Raji (cell line): ENCODE data around the gene RHOBTB1.

ENCODE experiments used
- POLR2A ChIP-seq: IDR thresholded peaks from 2 replicates; pipeline ENCODE4 v1.6.1; 2011; ENCODE audit warnings: low read depth, low read length, control low read depth; ENCODE audit not compliant: insufficient read depth

RHOBTB1 gene

DNA sequence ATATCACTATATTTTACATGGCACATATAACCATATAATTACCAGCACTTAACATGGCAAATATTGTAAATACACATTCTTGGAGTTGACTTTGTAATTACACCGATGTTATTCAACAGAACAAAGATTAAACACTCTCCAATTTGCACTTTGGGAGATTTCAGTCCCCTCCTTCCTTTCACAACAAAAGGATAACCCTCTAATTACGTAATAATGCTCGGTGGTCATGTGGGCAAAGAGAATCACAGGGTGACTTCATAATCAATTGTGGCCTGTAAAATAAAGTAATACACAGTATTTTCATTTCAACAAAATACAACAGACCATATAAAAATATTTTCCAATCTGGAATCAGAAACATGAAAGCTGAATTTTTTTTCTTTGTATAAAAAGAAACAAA is 73.2 kb downstream of the RHOBTB1 start:
- TF ChIP-seq POLR2A, result no peak

DNA sequence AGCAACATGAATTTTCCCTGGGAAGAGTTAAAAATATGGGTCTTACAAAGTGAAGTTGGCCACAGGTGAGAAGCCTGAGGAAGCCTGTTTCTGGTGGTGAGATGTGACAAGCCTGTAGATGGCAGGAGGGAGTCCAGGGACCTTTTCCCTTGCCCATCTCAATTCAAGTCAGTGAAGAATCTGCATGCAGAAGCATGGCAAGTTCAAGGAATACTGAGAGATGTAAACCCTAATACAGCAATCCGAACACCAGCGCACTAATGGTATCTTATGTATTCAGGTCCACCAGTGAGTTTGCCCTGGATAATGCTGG is 73.6 kb downstream of the RHOBTB1 start:
- TF ChIP-seq POLR2A, result no peak

DNA sequence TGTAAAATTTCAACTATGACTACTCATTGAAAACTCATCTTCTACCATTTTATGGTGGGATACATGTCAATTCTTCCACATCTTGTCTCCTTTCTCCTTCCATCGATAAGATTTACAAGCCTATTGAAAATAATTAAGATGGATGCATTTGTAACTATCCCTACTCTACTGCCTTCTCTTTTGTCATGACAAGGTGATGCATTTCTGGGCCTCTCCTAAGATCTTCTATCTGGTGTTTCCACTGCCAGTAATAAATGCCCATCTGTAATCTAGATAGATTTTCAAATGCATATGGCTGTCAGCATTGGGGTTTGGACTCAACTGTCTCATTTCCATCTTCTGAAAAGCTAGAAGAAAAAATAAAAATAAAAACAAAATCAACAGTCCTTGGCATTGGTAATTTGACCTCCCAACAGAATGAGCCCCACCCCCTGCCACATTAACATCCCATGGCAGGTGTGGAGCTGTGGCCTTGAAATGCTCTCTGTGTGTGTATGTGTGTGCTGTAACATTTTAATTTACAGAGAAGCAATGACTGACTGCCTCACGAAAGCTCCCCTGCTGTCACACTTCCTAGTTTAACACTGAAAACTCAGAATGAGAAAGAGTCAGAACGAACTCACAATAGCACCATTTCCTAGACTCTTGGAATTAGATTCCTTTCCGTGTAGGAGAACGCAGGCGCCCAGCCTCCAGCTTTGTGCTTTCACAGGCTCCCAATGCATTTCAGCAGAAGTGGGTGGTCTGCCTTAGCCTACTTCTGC is 74.2 kb downstream of the RHOBTB1 start:
- TF ChIP-seq POLR2A, result no peak

GRCh38 chr10:60868946-60869345 is 75.0 kb downstream of the RHOBTB1 start:
- TF ChIP-seq POLR2A, result no peak

DNA sequence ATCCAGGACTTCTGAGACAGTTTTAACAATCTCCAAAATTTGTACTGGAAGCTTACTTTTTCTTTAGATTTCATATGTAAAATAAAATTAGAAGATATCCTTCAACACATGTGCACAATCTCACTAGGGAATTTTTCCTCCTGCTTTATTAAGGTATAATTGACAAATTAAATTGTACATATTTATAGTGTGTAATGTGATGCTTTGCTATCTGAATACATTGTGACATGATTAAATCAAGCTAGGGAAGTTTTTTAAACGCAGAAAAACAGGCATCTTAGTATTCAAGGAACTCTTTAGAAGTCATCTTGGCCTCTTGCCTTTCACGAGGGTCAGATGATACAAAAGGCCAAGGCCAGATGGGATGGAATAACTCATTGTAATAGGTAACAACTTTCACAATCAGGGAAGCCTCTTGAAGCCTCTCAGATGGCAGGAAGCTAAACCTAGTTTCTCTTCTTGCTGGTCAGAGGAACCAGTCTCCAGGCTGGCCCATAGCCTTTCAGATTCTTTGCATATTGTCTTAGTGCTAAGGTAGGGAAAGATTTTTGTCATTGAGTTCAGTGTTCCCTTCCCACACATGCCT is 78.7 kb downstream of the RHOBTB1 start:
- no peak for TF ChIP-seq POLR2A

DNA sequence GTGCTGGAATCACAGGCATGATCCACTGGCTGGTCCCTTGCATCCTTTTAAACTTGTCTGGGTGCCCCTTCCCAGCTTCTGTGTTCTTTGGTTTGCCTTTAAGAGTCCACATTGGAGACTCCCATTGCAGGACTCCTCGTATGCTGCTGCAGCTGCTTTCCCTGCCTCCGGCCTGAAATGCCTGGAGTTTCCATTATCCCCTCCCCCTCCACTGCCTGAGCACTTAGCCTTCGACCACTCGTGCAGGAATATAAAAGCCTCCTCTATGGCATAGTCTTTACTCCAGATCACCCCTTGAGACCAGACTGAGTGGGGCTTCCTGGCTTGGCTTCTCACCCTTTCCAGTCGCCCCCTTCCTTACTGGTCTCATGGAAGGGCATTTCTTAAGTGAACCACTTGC is 80.2 kb downstream of the RHOBTB1 start:
- no peak for TF ChIP-seq POLR2A

DNA sequence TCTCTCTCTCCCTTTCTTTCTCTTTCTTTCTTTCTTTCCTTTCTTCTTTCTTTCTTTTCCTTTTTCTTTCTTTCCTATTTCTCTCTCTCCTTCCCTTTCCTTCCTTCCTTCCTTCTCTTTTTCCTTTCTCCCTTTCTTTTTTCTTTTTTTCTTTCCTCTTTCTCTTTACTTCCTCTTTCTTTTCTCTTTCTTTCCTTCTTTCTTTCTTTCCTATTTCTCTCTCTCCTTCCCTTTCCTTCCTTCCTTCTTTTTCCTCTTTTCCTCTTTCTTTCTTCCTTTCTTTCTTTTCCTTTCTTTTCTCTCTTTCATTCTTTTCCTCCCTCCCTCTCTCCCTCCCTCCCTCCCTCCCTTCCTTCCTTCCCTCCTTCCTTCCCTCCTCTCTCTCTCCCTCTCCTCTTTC is 81.5 kb downstream of the RHOBTB1 start:
- TF ChIP-seq POLR2A, result no peak

DNA sequence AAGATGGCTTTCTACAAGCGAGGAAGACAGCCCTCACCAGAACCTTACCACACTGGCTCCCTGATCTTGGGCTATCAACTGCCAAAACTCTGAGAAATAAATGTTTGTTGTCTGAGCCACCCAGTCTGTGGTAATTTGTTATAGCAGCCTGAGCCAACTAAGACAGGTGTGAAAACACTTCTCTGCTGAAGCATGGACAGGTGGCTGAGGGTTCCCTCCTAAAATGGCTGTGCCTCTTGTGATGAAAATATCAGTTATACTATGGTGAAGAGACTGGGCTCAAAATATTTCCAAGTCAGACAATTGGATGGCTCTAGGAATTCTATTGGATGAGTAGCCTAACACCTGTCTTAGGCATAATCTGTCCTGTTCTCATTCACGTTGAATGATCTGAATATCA is 87.6 kb downstream of the RHOBTB1 start:
- TF ChIP-seq POLR2A, result no peak

DNA sequence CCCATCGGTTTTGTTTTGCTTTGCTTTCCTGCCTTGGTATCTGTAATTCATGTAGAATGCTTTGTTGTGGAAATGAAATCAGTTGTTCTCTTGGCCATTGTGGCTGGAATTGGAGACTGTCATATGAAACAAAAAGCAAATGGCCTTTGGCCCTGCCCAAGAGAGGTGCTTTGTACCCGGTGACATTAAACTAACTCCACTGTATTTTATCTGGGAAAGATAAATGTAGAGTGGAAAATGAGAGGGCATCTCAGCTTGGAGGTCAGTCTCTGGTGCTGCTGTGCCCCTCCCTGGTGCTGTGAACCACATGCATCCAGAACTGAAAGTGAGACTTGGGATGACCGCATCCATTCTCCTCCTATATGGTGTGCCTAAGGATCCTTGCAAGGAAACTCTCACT is 90.3 kb downstream of the RHOBTB1 start:
- no peak for TF ChIP-seq POLR2A

DNA sequence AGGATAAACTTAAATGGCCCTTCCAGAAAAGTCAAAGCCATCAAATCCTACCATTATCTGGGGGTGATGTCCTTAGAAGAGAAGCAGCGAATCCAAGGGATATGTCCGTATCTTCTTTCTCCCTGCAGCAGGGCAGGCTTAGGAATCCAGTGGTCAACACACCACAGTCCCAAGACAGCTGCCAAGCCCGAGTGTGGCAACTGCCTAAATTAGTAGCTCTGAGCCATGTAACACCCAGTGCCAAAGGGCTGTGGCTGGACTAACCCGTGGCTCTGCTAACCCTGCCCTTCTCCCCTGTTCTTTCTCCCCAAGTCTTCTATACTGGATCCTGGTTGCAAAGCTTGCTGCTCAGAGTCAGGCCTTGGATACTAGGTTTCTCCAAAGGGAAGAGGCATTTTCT is 90.9 kb downstream of the RHOBTB1 start:
- TF ChIP-seq POLR2A, result no peak

- TF ChIP-seq POLR2A, result no peak
Observed at GRCh38 chr10:60849740-60850139, 94.2 kb downstream of the RHOBTB1 start.

DNA sequence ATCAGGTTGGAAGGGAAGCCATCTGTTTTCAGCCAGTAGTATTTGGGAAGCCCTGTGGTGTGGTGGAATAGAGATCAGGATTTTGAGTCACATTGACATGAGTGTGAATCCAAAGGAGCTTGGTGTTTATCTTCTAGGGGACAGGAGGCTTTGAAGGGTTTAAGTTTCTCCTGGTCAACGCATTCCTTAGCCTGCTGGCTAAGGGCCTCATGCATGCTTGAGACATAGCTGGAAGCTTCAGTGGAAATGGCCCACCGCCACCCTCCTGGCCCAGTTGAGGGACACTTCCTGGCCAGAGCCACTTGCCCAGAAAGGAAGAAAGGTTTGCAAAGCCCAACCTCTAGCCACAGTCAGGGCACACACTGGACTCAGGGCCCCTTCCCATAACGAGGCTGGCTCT is 94.8 kb downstream of the RHOBTB1 start:
- TF ChIP-seq POLR2A, result no peak

- TF ChIP-seq POLR2A, result no peak
Observed at GRCh38 chr10:60848680-60849079, 95.3 kb downstream of the RHOBTB1 start.

- TF ChIP-seq POLR2A, result no peak
Observed at GRCh38 chr10:60848126-60848525, 95.9 kb downstream of the RHOBTB1 start.

- no peak for TF ChIP-seq POLR2A
Observed at GRCh38 chr10:60846173-60846572, 97.8 kb downstream of the RHOBTB1 start.

DNA sequence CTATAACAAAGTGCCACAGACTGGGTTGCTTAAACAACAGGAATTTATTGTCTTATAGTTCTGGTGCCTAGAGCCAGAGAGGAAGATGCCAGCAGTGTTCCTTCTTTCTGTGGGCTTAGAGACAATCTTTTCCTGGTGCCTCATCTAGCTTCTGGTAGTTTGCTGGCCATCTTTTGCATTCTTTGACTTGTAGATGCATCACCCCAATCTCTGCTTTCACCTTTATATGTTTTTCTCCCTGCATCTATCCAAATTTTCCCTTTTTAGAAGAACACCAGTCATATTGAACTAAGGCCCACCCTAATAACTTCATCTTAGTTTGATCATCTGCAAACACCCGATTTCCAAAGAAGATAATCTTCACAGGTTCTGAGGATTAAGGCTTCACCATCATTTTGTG is 98.9 kb downstream of the RHOBTB1 start:
- TF ChIP-seq POLR2A, result no peak

- TF ChIP-seq POLR2A, result no peak
Observed at GRCh38 chr10:60842694-60843093, 101.3 kb downstream of the RHOBTB1 start.
